Superior temporal gyrus (tissue), 1 donor: Measurements from ENCODE around the gene NTS.
A peak's percentile ranks its signal among the peaks of the same experiment; 100 is the strongest.

ENCODE experiments used
- DNase-seq: peaks from one replicate; pipeline ENCODE4 v3.0.0-alpha.2; 2016; ENCODE audit errors: extremely low spot score

The NTS gene, protein sequence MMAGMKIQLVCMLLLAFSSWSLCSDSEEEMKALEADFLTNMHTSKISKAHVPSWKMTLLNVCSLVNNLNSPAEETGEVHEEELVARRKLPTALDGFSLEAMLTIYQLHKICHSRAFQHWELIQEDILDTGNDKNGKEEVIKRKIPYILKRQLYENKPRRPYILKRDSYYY

DNA sequence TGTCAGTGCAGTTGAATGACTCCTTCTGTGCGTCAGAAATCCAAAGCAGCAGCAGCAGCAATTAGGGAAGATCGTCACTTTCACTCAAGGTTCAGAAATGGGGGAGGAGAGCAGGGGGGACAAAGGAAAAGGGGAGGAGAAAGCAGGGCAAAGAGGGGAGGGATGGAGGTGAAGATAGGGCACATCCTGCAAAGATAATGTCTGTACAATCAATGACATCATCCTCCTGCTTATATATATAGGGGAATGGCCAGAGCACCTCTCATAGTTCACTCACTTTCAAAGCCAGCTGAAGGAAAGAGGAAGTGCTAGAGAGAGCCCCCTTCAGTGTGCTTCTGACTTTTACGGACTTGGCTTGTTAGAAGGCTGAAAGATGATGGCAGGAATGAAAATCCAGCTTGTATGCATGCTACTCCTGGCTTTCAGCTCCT, at the start of gene NTS:
TSS of gene NTS (plus strand) at position 265 of the 431 bp plus-strand sequence. CDS start at position 374, 109 bp downstream.
- no peak for DNase-seq

DNA sequence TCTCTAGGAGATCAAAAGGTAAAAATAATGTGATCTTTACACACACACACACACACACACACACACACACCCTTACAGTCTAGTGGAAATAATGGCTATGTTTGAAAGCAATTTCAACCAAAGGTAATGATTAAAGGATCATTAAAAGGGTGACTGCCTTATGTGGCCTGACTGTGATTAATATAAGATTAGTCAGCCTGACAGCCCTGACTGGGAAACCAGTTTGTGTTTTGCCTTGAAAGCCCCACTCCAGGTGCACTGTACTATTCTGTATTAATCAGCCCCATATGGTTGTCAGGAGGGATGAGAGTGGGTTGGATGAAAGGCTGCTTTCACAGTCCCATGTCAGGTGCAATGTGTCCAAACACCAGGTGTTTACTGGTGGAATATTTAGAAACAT, 48.3 kb upstream of the NTS start:
- DNase-seq, result no peak

DNA sequence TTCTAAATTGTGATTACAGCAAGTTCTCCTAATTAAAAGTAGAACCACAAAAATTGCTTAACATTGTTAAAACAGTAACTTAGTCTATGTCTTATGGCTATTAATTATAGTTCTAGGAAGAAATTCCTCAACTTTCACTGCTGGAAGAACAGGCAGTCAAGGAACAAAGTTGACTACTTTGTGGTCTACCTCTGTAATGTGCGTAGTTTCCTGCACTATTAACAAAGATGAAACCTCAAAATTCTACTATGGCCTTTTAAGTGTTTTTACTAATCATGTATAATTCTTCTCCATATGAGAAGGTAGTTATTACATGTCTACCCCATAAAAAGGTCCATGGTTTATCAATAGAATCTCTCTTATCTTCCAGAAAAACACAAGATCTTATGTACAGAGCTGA, 45.5 kb upstream of the NTS start:
- no peak for DNase-seq

DNA sequence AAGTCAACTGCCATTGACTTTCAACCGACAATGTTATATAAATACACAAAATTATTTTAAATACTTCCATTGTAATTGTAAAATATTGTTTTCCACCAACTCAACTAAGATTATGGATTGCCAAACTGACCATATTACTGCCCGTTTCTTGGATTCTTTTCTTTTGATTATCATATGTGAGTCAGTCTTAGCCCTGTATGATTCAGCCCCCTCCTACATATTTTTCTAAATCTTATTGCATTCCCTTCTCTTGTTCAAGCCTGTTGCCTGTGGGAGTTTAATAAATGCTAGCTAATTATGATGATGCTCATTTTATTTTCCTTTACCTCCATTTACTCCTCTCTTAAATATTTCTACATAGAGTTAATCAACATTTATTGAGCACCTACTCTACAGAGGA, 44.7 kb upstream of the NTS start:
- no peak for DNase-seq

DNA sequence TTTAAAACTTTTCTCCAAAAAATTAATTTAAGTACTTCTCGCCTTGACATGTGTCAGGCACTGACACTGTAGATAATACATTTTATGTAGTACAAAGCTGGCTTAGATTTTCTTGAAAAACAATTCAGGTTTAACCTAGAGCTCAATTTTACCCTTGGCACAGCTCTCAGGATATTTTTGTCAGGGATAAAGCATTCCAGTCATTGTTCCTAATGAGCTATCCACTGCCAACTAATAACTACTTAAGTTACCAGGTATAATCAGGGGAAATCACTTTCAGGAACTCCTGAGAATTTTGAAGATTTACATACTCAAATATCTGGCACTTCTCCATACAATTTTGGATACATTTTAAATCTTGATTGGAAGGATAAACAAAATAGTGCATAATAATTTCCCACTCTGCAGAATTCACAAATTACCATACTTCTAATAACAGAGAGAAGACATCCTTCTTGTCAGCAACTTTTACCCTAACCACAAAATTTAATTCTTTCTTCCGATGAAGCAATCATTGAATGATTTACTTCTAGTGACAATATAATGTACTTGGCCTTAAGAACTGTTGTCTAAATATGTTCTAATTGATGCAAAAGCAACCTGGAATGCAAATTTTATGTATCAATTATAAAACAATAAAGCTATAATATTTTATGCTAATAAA, 42.6 kb upstream of the NTS start:
- DNase-seq, result no peak

DNA sequence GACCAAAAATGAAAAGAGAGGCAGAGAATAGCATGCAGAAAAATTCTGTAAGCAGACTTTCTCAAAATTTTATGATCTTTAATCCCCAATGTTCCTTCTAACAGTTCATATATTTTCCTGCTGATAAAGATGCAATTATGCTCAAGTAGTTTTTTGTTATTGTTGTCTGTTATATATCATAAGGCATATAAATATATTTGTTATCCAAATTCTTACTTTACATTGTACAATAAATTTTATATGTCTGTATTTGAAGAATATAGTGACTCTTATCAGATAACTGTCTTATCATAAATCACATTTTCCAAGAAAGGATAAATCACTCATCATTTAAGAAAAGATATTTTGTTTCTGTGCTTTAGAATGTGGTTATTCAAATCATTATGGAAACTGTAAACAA, 40.5 kb upstream of the NTS start:
- no peak for DNase-seq

DNA sequence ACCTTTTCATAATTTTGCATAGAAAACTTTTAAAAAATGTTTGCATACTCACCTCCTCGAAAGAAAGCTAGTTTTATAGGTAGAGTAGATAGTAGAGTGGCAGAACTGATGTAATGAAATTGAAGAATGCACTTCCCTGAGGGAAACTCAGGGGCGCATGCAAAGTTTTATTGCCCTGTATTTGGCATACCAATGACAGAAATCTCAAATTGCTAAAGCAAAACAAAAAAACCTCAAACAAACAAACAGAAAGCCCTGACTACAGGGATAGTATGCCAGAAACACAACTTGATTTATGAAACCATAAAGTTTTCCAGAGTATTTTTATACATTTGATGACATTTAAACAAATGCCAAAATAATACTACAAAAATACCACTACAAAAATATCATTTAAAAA, 39.7 kb upstream of the NTS start:
- no peak for DNase-seq

DNA sequence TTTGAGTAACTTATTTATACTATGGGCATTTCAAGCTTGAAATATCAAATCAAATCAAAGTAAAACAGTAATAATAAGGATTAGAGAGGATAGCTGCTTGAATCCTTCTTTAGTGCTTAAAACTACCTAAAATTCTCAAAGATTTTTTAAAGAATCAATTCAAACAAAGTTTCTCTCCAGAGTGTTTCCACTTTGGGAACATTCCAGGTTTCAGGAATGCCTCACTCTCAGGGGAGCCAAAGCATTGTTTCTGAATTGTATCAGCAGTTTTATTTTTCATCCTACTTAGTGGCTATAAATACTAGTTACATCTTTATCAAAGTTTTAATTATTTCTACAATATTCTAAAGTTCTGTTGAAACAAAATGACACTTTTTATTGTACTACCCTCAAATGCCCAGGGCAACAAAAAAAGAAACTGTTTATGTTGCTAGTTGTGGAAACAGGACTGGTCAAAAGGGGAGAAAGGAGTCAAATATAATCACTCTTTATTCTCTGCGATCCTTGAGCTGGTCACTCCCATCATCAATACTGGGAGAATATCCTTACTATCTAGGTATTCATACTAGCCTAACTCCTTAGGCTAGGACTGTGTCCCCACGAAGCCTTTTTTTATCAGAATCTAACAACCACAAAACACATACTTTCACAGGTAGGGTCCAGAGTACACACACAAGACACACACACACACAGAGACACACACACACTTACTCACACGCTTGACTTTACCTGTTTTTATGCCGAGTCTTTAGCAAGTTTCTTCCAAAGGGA, 38.5 kb upstream of the NTS start:
- no peak for DNase-seq

DNA sequence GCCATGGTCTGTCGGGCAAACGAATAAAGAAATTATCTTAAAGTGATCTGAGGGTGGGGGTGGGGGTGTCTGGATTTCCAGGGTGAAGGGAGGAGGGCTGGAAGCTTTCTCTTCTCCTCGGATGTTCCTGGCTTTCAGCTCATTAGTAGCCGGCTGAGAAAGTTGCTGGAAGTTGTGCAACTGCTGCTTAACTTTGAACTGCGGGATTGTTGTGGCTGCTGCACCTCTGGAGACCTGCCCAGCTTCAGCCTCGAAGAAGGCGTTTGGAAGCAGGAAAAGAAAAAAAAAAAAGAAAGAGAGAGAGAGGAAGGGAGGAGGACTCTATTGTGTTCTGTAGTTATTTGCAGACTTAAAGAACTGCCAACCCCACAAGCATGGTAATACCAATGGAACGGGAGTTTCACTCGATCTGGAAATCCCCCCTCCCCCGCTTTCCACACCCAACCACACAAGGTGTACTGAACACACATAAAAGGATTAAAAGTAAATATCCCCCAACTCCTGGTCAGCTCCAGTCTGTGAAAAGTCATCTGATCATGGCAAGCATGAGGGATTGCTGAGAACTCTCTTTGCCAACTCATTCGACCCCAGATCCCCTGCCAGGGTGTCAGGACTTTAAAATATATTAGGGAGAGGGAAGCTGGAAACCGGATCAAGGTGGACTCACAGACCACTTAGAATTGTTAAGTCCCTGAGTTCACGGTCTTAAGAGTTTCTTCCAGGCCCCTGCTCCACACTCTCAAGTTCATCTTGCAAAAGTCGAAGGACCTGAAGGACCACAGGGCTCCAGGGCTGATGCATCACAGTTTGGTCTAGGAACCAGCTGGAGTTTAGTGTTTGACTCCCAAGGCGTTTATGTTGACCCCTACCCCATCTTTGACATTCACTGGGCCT, 37.7 kb upstream of the NTS start, which contains the start of gene RASSF9:
TSS of gene RASSF9 (minus strand) at position 213 of the 894 bp plus-strand sequence. CDS start at position 5, 208 bp downstream.
- DNase-seq, result no peak

DNA sequence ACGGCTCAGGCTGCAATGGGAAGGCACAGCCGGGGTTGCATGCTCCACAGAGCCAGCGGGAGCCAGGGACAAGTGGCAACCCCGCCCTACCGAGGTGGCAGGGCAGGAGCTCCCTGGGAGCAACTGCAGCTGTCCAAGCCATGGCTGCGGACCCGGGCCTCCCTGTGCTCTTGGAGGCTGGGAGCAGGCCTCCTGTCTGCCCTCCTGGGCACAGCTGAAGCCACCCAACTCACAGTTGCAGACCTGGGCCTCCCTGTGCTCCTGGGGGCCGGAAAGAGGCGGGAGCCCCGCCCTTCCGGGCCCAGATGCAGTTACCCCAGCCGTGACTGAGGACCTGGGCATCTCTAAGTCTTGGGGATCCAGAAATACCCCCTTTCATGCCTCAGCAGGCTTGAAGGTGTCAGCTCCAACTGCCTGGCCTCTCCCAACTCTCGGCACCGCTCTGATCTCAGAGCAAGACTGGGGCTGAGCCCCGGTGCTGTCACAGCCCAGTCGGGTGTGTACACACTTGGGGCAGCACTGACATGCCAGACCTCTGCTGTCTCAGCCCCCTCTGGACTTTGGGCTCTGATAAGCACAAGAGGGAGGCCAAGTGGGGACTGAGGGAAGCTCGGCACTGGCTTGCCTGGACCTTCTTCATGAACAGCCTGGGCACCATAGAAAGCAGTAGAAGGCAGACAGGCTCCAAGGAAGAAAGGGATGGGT, 30.3 kb upstream of the NTS start:
- no peak for DNase-seq

DNA sequence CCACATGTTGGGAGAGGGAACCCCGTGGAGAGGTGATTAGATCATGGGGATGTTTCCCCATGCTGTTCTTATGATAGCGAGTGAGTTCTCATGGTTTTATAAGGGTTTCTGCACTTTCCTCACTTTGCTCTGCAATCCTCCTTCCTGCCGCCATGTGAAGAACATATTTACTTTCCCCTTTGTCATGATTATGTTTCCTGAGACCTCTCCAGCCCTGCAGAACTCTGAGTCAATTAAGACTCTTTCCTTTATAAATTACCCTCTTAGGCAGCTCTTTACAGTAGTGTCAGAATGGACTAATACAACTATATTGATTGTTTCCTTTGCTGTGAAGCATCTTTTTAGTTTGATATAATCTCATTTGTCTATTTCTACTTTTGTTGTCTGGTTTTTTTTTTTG, 24.8 kb upstream of the NTS start:
- no peak for DNase-seq

DNA sequence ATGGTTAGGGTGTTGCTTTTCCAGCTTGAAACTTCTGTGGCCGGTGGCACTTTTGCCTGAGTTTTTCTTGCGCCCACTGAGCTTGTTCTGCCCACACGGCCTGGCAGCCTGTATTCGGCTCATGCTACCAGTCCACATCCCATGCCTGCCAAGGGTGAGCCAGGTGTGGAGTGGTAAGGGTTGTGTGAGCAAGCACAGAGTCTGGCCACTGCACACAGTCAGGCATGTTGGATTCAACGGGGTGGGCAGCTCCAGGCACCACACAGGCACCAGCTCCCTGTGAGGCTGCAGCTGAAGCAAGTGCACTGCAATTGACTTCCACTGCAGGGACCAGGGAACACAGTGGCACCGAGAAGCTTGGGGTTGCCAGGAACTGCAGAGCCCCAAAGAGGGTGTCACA, 18.8 kb upstream of the NTS start:
- DNase-seq, result no peak

DNA sequence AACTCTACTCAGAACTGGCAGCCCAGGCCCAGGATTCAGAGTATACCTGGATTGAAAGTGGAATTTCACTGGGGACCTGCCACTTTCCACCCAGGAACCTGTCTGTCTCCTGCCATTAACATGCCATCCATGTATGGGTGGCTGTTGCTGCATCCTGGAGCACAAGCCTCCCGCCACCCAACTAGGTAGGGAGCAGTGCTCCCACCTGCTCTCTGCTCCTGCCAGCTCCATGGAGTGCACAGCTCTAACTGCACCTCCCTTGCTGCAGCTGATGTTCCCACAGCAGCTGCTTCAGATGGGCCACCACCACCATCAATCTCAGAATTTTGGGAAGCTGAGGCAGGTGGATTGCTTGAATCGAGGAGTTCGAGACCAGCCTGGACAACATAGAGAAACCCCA, 17.1 kb upstream of the NTS start:
- no peak for DNase-seq

DNA sequence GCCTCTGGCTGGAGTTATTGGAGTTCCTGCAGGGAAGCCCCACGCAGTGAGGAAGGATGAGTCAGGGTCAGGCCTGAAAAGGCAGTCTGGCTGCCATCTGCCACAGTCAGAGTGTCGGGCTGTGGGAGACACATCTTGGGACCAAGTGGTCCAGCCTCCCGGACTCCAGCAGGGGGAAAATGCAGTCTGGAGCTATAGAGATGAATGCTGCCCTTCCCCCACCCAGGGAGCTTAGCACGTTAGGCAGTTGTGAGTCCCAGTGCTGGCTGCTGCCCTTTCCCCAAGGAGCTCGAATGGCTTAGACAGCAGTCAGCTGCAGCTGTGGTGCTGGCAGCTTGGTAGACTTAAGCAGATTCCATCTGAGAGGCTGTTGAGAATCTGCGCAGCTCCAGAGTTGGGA, 8.2 kb upstream of the NTS start:
- DNase-seq, result no peak

DNA sequence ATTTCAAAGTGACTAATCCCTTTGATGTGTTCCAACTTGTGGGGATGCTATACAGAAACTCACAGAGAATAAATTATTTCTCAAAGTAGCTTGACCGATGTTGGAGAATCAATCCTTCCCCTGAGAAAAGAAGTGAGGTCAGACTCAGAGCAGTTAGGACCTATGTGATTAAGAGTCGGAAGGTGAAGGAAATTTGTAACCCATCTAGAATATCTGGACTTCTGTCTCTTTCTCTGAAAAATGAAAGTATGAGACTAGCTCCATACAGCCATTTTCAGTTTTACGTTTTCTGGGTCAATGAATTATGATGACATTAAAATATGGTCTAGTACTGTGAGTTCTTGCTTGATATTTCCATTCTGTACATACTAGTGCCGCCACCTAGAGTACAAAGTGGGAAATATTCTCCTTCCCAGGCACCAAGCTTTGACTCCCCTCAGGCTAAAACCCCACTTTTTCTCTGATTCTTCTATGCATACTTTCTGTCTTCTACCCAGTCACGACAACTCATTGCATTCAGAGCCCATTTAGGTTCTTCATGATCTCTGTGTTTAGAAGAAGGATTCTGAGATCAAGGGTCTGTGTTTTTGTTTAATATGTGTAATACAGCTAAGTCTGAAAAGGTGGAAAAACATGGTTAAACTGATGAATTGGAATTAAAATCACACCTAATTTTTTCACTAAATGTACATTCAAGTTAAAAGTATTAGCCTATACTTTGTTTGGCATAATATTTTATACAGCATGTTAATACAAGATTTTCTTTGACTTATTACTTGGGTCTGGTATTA, 6.9 kb upstream of the NTS start:
- DNase-seq, result peak; percentile 71

DNA sequence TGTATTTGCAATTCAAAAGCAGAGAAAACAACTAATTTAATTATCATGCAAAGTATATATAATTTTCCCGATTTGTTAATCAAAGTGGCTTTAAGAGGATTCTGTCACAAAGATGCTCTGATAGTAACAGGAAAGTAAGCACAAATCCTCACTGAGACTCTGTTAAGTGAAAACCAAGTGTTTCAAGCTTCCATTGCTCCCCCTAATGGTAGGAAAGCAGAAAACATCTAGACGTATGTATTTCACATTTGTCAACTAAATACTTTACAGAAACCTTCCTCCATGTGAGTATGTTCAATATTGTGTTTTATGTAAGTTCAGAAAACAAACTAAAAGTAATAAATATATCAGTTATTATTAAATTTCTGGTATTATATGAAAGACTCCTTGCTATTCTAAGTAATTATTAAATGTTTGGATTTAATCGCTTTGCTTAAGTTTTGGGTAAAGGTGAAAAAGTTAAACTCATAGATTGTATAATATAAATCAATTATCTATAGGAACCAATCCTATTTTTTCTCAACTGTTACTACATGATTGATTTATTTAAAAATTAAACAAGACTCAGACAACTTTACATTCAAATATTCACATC, 1.5 kb upstream of the NTS start:
- DNase-seq, result peak; percentile 85

DNA sequence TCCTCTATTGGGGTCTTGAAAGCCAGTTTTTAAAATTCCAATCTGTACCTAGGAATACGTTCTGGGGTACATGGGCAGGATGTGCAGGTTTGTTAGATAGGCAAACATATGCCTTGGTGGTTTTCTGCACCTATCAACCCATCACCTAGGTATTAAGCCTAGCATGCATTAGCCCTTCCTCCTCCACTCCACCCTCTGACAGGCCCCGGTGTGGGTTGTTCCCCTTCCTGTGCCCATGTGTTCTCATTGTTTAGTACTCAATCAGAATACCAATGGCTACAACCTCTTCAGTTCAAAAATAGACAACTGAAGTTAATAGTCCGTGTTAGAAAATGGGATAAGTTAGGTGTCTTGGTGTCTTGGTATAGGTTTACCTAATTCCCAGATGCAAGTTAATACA, 3.4 kb downstream of the NTS start:
- DNase-seq, result no peak

DNA sequence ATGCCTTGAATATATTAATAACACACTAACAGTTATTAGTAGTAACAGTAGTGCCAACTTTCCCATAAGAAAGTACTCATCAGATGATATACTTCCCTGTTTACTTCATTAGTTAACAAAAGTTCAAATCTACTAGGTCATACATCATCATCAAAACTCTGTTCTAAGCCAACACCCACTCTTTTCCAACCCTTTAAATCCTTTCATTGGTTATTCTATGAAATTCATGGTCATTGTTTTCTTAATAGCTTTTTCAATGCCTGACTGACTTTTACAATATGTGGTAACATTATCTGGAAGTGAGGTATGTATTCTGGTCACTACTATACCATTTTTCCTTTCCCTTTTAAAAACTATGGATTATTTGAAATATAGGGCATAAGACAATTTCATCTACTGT, 9.7 kb downstream of the NTS start:
- no peak for DNase-seq

DNA sequence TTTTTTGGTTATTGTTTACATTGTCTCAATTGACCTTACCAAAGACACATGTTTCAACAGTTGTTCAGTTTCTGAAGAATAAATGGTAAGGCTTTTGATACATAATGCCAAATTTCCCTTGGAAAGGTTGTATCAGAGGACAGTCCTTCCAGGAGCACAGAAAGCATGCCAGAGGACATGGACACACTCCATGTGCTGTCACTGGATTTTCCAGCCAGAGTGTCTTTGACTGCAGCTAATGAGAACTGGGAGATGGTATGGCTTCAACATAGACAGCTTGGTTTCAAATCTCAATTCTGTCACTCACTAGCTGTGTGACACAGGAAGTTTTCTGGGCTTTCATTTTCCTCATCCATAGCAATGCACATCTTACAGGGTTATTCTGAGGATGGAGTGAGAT, 20.6 kb downstream of the NTS start:
- DNase-seq, result no peak

DNA sequence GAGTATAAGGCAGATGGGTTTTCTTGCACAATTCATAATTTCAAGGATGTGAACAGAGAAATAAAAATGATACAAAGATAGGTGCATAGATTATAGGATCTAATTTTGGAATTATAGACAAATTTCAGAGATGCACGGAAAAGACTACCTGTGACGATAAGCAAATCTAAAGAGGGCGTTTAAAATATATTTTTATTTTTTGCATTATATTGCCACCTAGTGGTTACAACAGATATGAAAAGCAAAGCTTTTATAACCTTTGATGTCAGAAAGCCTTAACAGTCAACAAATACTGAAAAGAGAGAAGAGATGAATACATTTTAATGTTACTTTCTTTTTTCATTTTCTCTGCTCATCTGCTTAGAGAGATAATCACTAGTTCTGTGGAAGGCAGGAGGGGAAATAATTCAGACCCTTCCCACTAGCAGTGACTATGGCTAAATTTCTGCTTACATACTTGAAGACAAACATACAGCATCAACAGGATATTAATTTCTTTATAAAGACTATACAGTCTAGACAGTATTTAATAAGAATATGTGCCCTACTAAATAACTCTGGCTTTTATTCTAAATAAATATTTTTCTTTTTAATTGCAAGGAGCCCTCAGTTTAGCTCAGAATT, 46.3 kb downstream of the NTS start:
- DNase-seq, result peak; percentile 82
